Cardiac muscle cell (in vitro differentiated cells and primary cell): ENCODE results near the gene LOXL3. TPM values are rescaled to one million over a fixed set of nuclear protein-coding genes. Genes with fewer than 3 reads are reported as not detected.

Source experiments
- DNase-seq, 2 donors: peaks; one replicate each; pipeline versions ENCODE4 v3.0.0 to v3.0.0-alpha.2; 2010 to 2017; ENCODE audit warnings: low read depth in 1 of 2, low spot score in 1 of 2
- H3K27ac ChIP-seq: fragments of 200-600 bp; sonication (generic); 2 replicates; pipeline ENCODE4 v1.5.1; 2016
- H3K27me3 ChIP-seq: fragments of 200-600 bp; sonication (generic); 2 replicates; pipeline ENCODE4 v1.6.0; 2016; ENCODE audit warnings: control low read depth
- H3K36me3 ChIP-seq: fragments of 200-600 bp; sonication (generic); 2 replicates; pipeline ENCODE4 v1.5.1; 2016; ENCODE audit warnings: control low read depth
- H3K4me1 ChIP-seq: fragments of 200-600 bp; sonication (generic); 2 replicates; pipeline ENCODE4 v1.8.1; 2017; ENCODE audit warnings: low read depth, mild to moderate bottlenecking, mixed run types
- H3K4me3 ChIP-seq: fragments of 200-600 bp; sonication (generic); 2 replicates; pipeline ENCODE4 v1.5.1; 2016; ENCODE audit warnings: mild to moderate bottlenecking
- H3K9me3 ChIP-seq: fragments of 200-600 bp; sonication (generic); 2 replicates; pipeline ENCODE4 v1.5.1; 2017; ENCODE audit warnings: low read depth, mild to moderate bottlenecking, control low read depth
- CTCF ChIP-seq: IDR thresholded peaks from 2 replicates; pipeline ENCODE4 v1.5.1; 2012; ENCODE audit warnings: low read depth, mild to moderate bottlenecking, low read length
- polyA plus RNA-seq: library from polyadenylated mRNA; unstranded; fragments of >200 nt; fragmentation: Nextera tagmentation; extraction: Ambion mirVana; gene quantifications from 2 replicates; pipeline ENCODE4 v1.2.1, GENCODE V29; 2016
- total RNA-seq: library from RNA; depleted of rRNA; stranded (reverse); fragments of >200 nt; gene quantifications from 2 replicates; pipeline ENCODE4 v1.2.3, GENCODE V29; 2016

LOXL3 gene
- total RNA-seq (23.7 and 43.3 TPM in 2 replicates), polyA plus RNA-seq (13.4 and 31.7 TPM in 2 replicates)

GRCh38 chr2:74553892-74554819, at the start of gene LOXL3, which contains the start of gene DOK1:
TSS of gene LOXL3 (minus strand) at chr2:74553942. CDS start at chr2:74552634, 1,308 bp downstream.
TSS of gene DOK1 (plus strand) at chr2:74554720. CDS start at chr2:74554755, 35 bp downstream.
- no peaks in the 10 kb centered on the region for H3K9me3 ChIP-seq
- H3K27ac ChIP-seq = peak within 1 kb of the TSS; percentile 52
- no peaks in the 10 kb centered on the region for H3K36me3 ChIP-seq
- peaks cover 8% of the 10 kb centered on the region for H3K4me1 ChIP-seq
- peaks cover 25% of the 10 kb centered on the region for H3K27me3 ChIP-seq
- TF ChIP-seq CTCF = no peak
- DNase-seq = peak; percentile 92 to 98
- H3K4me3 ChIP-seq = peak within 1 kb of the TSS; percentile 53

- peak in 1 of 2 donors; percentile 63 for DNase-seq
These were observed 49.0 kb upstream of the LOXL3 start for GRCh38 chr2:74602586-74603281.

GRCh38 chr2:74599676-74600075, 45.9 kb upstream of the LOXL3 start:
- H3K9me3 ChIP-seq = no peaks in the 10 kb centered on the region
- no peaks in the 10 kb centered on the region for H3K4me1 ChIP-seq

More at GRCh38 chr2:74602586-74603281, 49.0 kb upstream of the LOXL3 start:
- Histone ChIP-seq H3K36me3 (no peaks in the 10 kb centered on the region), H3K4me1 (no peaks in the 10 kb centered on the region), H3K27ac (no peak overlapping the region), H3K9me3 (no peaks in the 10 kb centered on the region), H3K27me3 (peaks cover 45% of the 10 kb centered on the region), H3K4me3 (no peak overlapping the region)
- no peak for TF ChIP-seq CTCF

GRCh38 chr2:74597410-74597809, 43.7 kb upstream of the LOXL3 start:
- H3K36me3 ChIP-seq = no peaks in the 10 kb centered on the region
- H3K4me1 ChIP-seq = no peaks in the 10 kb centered on the region
- no peak for TF ChIP-seq CTCF

More at GRCh38 chr2:74599676-74600075, 45.9 kb upstream of the LOXL3 start:
- Histone ChIP-seq H3K27ac (no peak overlapping the region), H3K27me3 (peaks cover 57% of the 10 kb centered on the region), H3K36me3 (no peaks in the 10 kb centered on the region), H3K4me3 (no peak overlapping the region)
- TF ChIP-seq CTCF = no peak
- no peak for DNase-seq

GRCh38 chr2:74596584-74596983, 42.8 kb upstream of the LOXL3 start:
- Histone ChIP-seq H3K9me3 (no peaks in the 10 kb centered on the region), H3K4me3 (no peak overlapping the region), H3K27me3 (peaks cover 60% of the 10 kb centered on the region), H3K4me1 (no peaks in the 10 kb centered on the region), H3K36me3 (no peaks in the 10 kb centered on the region), H3K27ac (no peak overlapping the region)
- no peak for TF ChIP-seq CTCF
- no peak for DNase-seq

More at GRCh38 chr2:74597410-74597809, 43.7 kb upstream of the LOXL3 start:
- Histone ChIP-seq H3K4me3 (no peak overlapping the region), H3K9me3 (no peaks in the 10 kb centered on the region), H3K27me3 (peaks cover 60% of the 10 kb centered on the region), H3K27ac (no peak overlapping the region)
- no peak for DNase-seq
